ENCODE data around the gene CEP162.
"Not testable (repeated sequence)": the region's sequence is repeated elsewhere in the genome, so short reads cannot be mapped to it uniquely, and the experiment has no call there.

The CEP162 gene

DNA sequence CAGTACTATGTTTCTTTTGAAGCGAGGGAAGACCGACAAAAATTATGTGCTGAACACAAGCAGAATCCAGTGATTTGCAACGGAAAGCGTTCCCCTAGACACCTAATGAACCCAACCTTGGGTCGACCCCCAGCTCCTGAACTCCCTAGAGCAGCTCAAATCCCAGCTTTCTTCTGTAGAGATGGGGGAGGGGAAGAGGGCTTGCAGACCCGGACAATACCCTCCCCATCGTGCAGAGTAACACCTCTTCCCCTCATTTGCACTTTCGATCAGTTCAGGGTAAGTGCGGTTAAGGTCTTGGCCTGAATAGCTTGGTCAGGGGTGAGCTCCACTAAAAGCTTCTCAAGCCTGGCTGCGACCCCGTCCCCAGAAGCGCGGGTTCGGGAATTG lies 404 bp downstream of the CEP162 start:
- TF ChIP-seq, protein P1, sequence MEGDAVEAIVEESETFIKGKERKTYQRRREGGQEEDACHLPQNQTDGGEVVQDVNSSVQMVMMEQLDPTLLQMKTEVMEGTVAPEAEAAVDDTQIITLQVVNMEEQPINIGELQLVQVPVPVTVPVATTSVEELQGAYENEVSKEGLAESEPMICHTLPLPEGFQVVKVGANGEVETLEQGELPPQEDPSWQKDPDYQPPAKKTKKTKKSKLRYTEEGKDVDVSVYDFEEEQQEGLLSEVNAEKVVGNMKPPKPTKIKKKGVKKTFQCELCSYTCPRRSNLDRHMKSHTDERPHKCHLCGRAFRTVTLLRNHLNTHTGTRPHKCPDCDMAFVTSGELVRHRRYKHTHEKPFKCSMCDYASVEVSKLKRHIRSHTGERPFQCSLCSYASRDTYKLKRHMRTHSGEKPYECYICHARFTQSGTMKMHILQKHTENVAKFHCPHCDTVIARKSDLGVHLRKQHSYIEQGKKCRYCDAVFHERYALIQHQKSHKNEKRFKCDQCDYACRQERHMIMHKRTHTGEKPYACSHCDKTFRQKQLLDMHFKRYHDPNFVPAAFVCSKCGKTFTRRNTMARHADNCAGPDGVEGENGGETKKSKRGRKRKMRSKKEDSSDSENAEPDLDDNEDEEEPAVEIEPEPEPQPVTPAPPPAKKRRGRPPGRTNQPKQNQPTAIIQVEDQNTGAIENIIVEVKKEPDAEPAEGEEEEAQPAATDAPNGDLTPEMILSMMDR (IDR thresholded peaks at IDR 0.05; ENCODE audit: extremely low read depth, missing control alignments) = no peak
- no peak for DNase-seq (ENCODE audit: low spot score)

DNA sequence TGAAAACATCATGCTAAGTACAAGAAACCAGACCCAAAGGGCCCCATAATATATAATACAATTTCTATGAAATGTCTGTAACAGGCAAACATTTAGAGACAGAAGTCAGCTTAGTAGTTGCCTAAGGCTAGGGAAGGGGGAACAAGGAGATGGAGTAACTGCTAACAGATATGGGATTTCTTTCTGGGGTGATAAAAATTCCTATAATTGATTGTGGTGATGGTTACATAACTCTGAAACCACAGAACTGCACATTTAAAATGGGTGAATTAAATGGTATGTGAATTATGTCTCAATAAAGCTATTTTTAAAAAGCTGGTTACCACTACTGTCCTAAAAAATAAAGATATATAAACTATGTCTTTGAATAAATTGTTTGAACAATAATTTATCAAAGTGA lies 3.2 kb downstream of the CEP162 start:
- no peak for DNase-seq (ENCODE audit: low spot score)
- TF ChIP-seq, protein P1 (IDR thresholded peaks at IDR 0.05; ENCODE audit: extremely low read depth, missing control alignments) = no peak

DNA sequence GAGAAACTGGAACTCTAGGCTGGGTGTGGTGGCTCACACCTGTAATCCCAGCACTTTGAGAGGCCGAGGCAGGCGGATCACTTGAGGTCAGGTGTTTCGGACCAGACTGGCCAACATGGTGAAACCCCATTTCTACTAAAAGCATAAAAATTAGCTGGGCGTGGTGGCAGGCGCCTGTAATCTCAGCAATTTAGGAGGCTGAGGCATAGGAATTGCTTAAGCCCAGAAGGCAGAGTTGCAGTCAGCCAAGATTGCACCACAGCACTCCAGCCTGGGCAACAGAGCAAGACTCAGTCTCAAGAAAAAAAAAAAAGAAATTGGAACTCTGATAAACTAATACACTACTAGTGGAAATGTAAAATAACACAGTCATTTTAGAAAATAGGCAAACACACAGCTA lies 3.8 kb downstream of the CEP162 start:
- DNase-seq (ENCODE audit: low spot score) = not testable (repeated sequence)

DNA sequence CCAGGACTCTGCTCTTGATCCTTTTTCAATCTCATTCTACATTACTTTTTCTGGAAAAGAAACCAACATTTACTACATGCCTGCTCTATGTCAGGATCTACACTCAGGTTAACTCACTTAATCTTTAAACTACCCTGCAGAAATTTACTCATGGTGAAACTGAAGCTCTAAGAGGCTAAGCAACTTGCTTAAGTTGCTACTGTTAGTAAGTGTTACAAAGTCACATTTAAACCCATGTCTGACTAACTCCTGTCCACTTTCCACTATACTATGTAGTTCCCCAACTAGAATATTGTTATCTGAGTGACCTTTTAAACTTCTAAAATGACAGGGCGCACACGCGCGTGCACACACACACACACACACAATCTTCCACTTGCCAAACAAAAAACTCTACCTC lies 5.0 kb downstream of the CEP162 start:
- TF ChIP-seq, protein P1 (IDR thresholded peaks at IDR 0.05; ENCODE audit: extremely low read depth, missing control alignments) = no peak
- DNase-seq (ENCODE audit: low spot score) = no peak

DNA sequence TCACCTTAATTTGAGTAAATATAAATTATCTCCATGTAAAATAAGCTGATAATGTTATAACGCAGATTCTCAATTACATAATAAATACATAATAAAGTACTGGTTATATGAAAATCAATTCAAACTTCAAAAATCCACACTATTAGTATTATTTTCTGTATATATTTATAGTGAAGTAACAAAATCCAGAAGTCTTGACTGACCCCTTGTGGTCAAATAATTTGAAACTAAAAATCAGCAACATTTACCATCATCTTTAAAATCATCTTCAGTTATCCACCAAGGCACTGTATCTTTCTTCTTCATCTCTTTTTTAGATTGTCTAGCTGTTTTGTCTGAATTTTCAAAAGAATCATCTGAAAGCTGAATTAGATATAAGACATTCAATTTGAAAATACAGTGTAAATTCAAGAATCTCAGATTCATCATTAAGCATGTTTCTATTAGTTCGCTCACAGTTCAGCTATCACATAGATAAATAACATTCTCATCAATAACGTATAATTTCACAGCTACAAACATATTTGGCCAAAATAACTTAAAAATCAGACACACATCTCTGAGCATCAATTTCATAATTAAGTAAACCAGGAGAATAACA lies 6.5 kb downstream of the CEP162 start:
- TF ChIP-seq, protein P1 (IDR thresholded peaks at IDR 0.05; ENCODE audit: extremely low read depth, missing control alignments) = no peak
- no peak for DNase-seq (ENCODE audit: low spot score)

DNA sequence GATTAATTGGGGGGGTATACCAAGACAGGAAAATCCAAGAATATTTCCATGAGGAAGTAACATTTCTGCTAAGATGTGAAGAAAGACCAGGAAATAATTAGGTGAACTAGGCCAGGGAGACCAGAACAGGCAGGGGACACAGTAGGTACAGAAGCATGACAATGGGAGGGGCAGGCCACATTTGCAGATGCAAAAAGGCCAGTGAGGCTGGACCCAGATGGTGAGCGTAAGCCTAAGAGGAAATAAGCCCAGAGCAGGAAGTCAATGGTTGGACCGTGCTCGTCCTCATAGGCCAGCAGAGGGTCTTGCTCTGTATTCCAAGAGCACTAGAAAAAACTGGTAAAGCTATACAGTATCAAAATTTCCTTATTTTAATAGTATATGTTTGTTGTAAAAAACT lies 9.4 kb downstream of the CEP162 start:
- TF ChIP-seq, protein P1 (IDR thresholded peaks at IDR 0.05; ENCODE audit: extremely low read depth, missing control alignments) = no peak
- no peak for DNase-seq (ENCODE audit: low spot score)

DNA sequence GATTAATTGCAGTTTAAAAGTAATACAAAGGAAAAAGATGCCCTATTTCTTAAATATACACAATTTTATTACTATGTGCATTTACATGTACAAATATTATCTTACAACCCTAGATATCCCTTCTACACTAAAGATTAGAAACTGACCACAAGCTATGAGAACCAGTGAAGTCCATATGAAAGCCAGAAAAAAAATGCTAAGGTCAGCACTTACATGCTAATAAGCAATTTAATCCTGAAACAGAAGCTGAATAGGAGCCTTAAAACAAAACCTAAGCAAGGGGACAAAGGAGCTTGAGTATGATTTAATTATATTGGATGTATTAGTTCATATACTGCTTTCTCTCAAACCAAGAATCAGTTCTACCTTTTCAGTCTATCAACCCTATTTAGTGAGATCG lies 14.2 kb downstream of the CEP162 start:
- no peak for DNase-seq (ENCODE audit: low spot score)
- TF ChIP-seq, protein P1 (IDR thresholded peaks at IDR 0.05; ENCODE audit: extremely low read depth, missing control alignments) = no peak

DNA sequence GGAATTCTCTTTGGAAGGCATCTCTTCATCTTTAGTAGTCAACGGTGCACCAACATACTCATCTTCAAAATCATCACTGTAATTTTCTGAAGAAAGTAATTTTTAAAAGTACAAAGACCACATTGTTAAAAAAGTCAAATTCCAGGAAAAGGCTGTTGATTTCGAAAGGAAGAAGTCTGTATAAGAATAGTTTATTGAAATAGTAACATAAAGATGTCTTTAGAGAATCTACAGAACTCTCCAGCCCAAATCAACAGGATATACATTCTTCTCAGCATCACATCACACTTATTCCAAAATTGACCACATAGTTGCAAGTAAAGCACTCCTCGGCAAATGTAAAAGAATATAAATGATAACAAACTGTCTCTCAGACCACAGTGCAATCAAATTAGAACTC lies 23.4 kb downstream of the CEP162 start:
- TF ChIP-seq, protein P1 (IDR thresholded peaks at IDR 0.05; ENCODE audit: extremely low read depth, missing control alignments) = no peak
- DNase-seq (ENCODE audit: low spot score) = no peak

DNA sequence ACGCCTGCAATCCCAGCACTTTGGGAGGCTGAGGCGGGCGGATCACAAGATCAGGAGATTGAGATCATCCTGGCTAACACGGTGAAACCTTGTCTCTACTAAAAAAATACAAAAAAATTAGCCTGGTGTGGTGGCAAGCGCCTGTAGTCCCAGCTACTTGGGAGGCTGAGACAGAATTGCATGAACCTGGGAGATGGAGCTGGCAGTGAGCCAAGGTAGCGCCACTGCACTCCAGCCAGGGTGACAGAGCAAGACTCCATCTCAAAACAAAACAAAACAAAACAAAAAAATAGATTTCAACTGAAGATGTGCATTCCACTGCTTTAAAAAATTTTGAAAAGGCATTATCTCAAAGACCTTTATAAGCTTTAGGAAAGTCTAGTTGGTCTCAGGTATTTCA lies 27.5 kb downstream of the CEP162 start:
- not testable (repeated sequence) for DNase-seq (ENCODE audit: low spot score)

All from GM20000 (cell line).